Measurements from ENCODE around the gene KIF5A.
"Not testable (repeated sequence)": the region's sequence is repeated elsewhere in the genome, so short reads cannot be mapped to it uniquely, and the experiment has no call there.

Gene KIF5A

GRCh38 chr12:57585156-57585555 is 35.3 kb downstream of the KIF5A start:
- DNase-seq, result no peak

- no peak for DNase-seq
Measured at GRCh38 chr12:57586128-57586527, 36.3 kb downstream of the KIF5A start.

GRCh38 chr12:57586832-57587429 is 37.1 kb downstream of the KIF5A start:
- DNase-seq, result no peak

DNA sequence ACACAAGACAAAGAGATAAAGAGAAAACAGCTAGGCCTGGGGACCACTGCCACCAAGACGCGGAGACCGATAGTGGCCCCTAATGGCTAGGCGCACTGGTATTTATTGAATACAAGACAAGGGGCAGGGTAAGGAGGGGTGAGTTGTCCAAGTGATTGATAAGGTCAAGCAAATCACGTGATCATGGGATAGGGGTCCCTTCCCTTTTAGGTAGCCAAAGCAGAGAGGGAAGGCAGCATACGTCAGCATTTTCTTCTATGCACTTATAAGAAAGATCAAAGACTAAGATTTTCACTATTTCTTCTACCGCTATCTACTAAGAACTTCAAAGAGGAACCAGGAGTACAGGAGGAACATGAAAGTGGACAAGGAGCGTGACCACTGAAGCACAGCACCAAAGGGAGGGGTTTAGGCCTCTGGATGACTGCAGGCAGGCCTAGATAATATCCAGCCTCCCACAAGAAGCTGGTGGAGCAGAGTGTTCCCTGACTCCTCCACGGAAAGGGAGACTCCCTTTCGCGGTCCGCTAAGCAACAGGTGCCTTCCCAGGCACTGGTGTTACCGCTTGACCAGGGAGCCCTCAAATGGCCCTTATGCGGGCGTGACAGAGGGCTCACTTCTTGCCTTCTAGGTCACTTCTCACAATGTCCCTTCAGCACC is 39.2 kb downstream of the KIF5A start:
- DNase-seq, result not testable (repeated sequence)

- DNase-seq, result no peak
Measured at GRCh38 chr12:57590479-57590863, 40.6 kb downstream of the KIF5A start.

GRCh38 chr12:57590864-57591781 is 41.3 kb downstream of the KIF5A start, which contains the start of gene PIP4K2C:
Gene PIP4K2C, plus strand, starts transcription at chr12:57591192. Its CDS starts 98 bp downstream, at chr12:57591290.
- peak; percentile 25 for DNase-seq

DNA sequence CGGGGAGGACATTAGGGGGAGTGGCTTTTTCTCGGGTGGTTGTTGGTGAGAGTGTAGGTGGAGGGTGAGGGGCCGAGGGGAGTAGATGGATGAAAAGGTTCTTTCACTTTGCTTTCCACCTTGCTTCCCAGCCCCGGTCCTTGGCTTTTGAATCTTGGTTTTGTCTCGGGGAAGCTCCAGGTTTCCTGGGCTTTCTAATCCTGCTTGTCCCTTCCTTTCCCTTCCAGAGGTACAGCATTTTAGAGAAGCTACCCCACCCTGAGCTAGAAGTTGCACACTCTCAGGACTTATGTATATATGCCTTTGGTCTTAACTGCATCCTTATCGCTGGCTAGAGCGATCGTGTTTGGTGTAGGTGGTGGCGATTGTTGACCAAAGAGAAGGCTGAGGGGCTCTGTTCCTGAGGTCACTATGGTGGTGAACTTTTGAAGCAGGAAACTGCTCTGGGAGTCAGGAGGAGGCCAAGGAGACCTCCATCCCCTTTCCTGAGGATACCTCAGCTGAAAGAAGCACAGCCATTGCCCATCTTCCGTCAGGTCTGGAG is 42.0 kb downstream of the KIF5A start:
- DNase-seq, result no peak

DNA sequence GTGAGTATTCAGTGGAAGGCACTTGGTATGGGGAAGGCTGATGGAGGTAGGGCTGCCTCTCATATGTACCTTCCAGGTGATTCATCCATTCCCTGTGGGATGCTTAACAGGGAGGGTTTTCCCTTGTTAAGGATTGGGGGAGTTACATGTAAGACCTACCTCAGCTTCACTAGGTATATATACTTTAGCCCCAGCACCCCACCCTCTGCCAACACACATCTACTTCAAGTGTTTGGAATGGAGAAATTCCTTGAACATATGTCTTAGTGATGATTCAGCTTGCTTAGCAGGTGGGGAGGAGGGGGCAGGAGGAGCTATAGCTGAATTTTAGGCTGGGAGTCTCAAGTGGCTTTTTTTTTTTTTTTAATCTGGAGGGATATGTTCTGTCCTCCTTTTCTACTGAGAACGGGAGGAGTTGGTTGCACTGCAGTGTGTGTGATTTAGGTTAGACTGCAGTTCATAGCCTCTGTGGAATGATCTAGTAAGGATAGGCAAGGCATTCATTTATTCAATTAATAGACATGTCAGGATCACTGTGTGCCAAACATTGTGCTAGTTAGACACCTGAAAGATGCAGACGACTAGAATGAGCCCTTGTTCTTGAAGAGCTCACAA is 42.8 kb downstream of the KIF5A start:
- no peak for DNase-seq

- no peak for DNase-seq
Measured at GRCh38 chr12:57593187-57593586, 43.3 kb downstream of the KIF5A start.

DNA sequence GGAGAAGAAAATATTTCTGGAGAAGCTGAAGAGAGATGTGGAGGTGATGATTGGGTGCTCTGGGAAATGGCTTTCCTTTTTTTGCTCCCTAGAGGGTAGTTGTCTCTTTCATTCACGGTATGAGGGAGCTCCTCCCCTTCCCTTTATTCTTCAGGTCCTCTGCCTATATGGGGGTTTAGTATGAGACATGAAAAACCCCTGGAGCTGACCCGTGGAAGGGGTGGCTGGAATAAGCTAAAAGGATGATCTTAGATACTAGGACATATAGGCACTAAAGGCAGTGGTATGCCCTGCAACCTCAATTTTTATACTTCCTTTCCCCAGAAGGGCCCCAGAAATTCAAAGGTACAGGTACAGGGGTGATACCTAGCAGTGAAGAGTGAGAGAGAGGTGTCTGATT is 50.6 kb downstream of the KIF5A start:
- DNase-seq, result no peak

GRCh38 chr12:57602544-57602943 is 52.7 kb downstream of the KIF5A start:
- DNase-seq, result no peak

- DNase-seq, result no peak
Measured at GRCh38 chr12:57603324-57603723, 53.5 kb downstream of the KIF5A start.

DNA sequence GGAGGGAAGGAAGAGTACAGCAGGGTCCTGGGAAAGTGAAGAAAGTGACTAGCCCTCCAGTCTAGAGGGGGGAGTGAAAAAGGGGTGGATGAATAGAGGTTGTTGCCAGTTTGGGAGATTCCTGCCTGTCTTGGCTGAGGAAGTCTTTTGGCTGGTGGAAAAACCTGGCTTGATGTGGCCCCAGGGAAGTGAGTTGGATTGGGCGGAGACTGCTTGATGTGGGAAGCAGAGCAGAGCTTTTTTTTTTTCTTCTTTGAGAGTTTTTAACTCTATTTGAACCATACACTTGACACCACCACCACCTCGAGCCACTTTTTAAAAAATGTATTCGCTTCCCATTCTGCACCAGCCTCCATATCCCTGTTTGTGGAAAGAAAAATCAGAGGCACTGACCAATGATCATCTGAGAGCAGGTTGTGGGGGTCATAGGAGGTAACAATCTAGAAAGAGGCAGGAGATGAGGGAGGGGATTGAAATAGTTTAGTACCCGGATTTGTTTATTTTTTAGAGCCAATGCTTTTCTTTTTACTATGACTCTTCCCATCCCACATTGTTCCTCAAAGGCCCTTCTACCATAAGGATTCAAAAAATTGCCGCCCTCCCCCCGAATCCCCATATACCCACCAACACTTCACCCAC is 54.1 kb downstream of the KIF5A start:
- DNase-seq, result no peak

- no peak for DNase-seq
Measured at GRCh38 chr12:57604454-57604991, 54.7 kb downstream of the KIF5A start, which contains the start of gene DTX3. Gene DTX3, plus strand, starts transcription at chr12:57604824. Its CDS starts 1,694 bp downstream, at chr12:57606518.

DNA sequence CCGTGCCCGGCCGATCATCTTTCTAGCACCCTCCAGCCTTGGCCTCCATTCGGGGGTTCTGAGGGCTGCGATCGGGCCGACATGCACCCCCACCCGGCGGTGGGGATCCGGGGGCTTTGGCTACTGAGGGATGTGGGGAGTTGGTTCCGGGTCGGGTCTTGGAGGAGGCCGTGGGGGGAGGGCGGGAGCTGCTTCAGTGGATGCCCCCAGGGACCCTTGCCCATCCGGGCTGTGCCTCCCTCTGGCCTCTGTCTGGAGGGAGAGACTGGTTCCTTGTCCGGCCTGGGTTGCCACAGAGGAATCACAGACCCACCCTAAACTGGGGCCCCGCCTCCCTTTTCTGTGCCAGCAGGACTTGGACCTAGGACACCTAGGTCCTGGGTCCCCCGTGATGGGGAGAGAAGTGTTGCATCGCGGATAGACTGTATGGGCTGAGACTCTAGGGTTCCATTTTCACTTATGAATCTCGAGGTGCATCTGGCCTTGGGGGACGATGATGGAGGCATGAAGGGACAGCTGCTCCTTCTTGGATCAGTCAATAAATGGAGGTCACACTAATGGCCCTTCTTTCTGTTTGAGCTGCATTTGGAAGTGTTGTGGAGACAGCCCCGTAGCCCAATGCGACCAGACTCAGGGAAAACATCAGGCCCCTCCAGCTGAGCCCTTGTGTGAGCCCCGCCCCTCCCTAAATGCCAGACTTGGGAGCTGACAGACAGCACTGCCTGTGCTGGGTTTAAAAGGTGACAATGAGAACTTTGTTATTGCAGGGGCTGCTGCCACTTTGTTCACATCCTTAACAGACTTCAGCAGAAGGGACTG is 55.4 kb downstream of the KIF5A start:
- DNase-seq, result no peak

- no peak for DNase-seq
Measured at GRCh38 chr12:57605811-57606311, 56.0 kb downstream of the KIF5A start.

DNA sequence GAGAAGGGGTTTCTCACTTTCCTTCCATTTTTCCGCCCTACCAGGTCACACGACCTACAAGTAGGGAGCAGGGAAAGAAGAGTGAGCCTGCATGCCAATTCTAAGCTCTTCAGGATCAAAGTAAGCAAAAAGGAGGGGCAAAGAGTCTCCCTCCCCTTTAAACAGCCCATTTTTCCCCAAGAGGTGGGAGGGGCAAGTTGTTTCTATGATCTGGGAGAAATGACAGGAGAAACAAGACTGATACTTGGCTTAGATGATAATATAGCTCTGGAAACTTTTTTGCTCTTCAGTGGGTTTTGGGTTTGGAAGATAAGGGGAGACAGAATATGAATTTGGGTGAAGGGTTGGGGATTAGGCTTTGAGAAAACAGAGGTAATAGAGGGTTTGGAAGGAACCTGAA is 56.6 kb downstream of the KIF5A start:
- no peak for DNase-seq

DNA sequence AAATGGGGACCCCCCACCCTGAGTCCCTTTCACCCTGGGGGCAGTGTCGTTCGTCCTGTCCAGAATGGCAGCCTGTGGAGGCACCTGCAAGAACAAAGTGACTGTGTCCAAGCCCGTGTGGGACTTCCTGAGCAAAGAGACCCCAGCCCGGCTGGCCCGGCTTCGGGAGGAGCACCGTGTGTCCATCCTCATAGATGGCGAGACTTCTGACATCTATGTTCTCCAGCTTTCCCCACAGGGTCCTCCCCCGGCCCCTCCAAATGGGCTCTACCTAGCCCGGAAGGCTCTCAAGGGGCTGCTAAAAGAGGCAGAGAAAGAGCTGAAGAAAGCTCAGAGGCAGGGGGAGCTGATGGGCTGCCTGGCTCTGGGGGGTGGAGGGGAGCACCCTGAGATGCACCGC is 57.0 kb downstream of the KIF5A start:
- DNase-seq, result no peak

DNA sequence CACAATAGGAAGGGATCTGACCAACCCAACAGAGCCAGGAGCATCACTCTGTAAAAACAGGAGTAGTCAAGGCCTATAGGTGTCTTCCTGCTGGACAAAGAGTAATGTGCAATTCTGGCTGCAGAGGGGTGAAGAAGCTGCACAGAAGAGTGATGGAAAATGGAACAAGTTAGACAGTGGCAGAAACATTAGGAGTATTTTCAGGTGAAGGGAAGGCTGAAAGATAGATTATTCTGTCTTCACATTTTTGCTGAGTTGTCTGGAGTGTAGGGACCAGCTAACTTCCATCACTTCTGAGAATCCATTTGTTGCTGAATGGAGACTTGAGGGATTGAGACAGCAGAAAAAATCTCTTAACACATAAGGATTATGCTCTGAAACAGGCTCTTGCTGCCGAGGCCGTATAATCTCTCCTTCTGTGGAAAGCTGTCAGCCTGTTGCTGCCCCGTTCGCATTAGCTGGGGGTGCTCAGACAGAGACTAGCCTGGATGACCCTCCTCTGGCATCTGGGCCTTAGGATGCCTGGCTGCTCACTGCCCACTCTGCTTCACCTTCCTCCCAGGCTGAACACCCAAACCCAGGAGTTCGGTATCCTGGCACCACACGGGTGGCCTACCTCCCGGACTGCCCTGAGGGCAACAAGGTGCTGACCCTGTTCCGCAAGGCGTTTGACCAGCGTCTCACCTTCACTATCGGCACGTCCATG is 58.3 kb downstream of the KIF5A start:
- no peak for DNase-seq

GRCh38 chr12:57609101-57609780 is 59.4 kb downstream of the KIF5A start:
- DNase-seq, result no peak
